Measurements from ENCODE around the gene IGSF3.
"Not testable (repeated sequence)": the region's sequence is repeated elsewhere in the genome, so short reads cannot be mapped to it uniquely, and the experiment has no call there.

Gene IGSF3

GRCh38 chr1:116658645-116659044 is 8.9 kb downstream of the IGSF3 start:
- DNase-seq, result not testable (repeated sequence)

DNA sequence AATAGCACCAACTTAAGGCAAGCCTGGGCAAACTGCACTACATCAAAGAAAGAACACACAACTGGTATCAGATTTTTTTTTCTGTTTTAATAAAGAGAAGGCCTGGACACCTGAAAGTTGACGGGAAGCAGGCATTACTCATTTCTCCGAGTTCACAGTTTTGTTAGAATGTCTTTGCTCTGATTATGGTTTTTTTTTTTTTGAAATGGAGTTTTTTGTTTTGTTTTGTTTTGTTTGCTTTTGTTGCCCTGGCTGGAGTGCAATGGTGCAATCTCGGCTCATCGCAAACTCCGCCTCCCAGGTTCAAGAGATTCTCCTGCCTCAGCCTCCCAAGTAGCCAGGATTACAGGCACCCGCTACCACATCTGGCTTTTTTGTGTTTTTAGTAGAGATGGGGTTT is 9.7 kb downstream of the IGSF3 start:
- not testable (repeated sequence) for DNase-seq

DNA sequence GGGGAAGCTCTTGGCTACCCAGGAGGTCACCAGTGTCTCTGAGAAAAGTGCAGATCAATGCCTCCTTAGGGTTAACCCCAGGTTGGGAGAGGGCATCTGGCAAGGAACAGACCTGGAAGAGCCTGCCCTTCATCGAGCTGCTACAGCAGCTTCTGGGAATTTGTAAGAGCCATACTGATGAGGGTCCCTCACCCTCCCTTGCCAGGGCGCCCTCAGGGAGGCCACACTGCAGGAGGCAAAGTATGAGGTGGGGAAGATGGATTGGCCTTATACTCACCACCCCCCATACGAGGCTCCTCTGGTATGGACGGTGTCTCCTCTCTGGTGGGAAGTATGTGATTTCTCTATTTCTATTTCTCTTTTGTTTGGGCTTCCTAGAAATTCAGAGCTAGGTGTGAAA is 13.2 kb downstream of the IGSF3 start:
- DNase-seq, result no peak

GRCh38 chr1:116652598-116652997 is 14.9 kb downstream of the IGSF3 start:
- not testable (repeated sequence) for DNase-seq

DNA sequence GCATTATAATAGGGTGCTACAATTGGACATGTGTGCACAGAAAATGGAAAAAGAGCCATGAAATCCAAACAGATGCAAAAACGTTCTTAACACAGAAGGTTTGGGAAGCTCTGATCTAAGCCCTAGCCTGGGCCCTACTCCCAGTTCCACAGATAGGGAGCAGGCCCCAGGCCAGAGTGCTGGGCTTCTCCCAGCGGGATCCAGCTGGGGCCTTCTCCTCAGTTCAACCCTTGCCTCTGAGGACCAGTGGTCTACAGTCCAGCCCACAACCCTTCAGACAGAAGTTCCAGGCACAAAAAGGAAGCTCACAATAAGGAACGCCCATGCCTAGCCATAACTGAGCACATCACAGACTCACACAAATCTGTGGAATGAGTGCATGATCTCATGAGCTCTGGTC is 16.8 kb downstream of the IGSF3 start:
- not testable (repeated sequence) for DNase-seq

- not testable (repeated sequence) for DNase-seq
These were observed 18.5 kb downstream of the IGSF3 start for GRCh38 chr1:116649041-116649440.

GRCh38 chr1:116648325-116648724 is 19.2 kb downstream of the IGSF3 start:
- not testable (repeated sequence) for DNase-seq

DNA sequence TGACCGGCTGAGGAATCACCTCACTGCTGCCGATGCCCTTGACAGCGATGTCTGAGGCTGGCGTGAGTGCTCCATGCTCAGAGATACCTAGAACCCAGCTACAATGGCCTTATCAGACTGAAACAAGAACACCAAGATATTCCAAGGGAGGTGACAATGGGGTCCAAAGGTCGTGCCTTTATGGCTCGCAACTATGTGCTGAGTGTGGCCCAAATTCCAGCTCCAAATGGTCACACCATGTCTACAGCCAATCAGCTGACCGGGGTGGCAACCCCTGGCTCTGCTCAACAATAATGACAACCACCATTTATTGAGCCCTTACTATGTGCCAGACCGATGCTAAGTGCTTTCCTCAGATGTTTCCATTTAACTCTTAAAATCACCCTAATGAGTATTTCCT is 20.3 kb downstream of the IGSF3 start:
- not testable (repeated sequence) for DNase-seq

- DNase-seq, result not testable (repeated sequence)
These were observed 20.8 kb downstream of the IGSF3 start for GRCh38 chr1:116646673-116647170.

DNA sequence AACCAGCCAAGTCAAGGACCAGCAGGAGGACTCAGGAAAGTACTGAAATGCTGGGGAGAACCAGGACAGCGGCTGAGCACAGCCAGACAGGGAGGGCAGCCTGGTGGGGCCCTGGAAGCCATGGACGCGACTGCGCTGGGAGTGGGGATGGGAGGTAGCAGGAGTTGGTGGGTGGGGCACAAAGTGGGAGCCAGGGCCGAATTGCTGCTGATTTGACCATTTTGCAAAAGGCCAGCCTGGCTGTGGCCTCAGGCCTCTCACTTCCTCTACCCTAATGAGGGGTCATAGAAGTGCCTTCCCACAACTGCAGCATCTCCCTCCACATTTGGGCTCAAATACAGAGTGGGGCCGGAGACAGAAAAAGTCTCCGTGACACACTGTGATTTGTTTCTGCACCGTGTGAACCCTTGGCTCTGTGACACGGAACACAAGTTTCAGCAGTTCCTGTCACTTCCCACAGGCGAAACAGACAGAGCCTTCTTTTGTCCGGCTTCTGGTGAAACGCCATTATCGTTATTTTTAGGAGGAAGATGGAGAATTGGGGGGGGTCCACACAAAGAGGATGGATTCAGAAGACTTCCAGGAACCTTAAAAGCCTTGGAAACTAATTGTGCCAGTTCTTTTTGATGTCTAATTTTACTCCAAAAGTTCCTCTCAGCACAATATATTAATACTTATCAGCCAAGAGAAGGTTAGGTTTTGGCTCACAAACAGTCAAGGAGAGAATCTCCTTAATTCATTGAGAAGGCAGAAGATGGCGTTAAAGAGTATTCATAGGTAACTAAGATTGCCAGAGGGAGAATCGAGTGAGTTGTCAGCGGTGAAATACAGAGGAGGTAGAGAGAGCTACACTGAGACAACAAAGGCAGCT is 21.5 kb downstream of the IGSF3 start:
- DNase-seq, result not testable (repeated sequence)

GRCh38 chr1:116644993-116645392 is 22.5 kb downstream of the IGSF3 start:
- DNase-seq, result not testable (repeated sequence)

- DNase-seq, result not testable (repeated sequence)
These were observed 23.4 kb downstream of the IGSF3 start for GRCh38 chr1:116644096-116644495.

GRCh38 chr1:116643281-116643751 is 24.2 kb downstream of the IGSF3 start:
- not testable (repeated sequence) for DNase-seq

GRCh38 chr1:116642311-116643280 is 24.9 kb downstream of the IGSF3 start:
- not testable (repeated sequence) for DNase-seq

DNA sequence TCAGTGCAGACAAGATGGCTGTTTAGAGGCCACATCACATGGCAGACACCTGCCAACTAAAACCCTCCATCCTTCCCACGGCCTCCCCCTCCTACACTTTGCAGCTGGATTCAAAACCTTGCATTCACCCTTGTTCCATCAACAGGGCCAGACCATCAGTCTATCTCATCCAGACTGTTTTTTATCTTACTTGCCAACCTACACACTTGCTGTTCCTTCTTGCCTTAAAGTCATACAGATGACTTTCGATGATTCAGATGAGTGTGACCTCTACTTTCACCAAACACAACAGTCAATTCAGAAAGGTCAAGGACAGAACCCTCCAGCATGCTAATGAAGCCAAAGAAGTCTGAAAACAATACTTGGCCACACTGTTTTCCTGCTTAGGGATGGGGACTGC is 29.9 kb downstream of the IGSF3 start:
- not testable (repeated sequence) for DNase-seq

- DNase-seq, result not testable (repeated sequence)
These were observed 30.9 kb downstream of the IGSF3 start for GRCh38 chr1:116636584-116636983.

DNA sequence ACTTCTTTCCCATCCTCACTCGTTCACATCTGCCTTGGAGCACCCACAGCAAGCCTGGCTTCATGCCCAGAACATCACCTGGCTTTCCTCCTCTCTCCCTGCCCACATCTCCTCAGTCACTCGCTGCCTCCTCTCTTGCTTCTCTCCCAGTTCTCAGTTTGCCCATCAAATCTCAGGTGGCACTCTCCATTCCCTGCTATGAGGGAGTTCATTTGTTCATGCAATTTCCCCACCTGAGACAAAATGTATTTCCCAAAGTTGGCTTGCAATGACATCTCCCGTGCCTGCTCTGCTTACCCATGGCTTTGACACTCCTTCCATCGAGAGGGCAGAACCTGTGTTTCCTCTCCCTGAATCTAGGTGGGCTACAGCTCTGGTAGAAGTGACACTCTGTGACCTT is 33.1 kb downstream of the IGSF3 start:
- DNase-seq, result not testable (repeated sequence)

DNA sequence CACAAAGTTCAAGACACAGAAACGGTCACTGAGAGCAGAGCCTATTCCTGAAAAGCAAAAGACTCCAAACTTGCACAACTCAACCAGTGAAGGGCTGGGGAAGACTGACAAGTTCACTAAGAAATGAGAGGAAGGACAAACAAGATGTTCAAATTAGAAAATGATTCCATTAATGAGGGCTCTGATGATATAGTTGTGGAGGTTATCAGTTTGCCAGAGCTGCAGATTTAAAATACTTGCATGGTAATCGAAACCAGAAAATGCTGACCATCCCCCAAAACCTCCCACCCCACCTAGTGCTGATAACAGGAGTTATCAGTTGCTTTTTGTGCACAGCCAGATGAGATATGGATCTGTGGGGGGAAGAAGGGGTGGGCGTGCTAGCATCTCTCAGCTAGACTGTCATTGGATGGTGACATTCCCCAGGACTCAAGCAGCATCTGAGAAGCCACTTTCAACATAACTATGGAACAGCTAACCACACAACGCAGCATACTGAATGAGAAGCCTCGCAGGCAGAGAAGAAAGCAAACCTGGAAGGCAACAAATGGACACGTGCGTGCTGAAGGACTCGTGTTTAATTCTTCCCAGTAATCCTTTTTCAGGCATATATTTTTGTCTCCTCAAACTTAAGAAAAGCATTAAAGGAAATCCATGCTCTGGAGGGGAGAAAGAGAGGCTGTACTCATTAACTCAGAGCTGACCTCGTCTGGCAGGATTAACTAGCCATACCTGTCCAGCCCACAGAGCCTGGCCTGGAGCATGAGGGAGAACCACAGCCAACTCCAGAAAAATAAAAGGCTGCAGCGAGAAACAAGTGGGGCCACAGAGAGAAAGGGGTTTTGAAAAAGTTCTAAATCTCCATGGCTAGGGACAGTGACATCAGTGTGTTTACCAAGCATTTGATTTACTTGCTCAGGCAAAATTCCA is 35.3 kb downstream of the IGSF3 start:
- not testable (repeated sequence) for DNase-seq

DNA sequence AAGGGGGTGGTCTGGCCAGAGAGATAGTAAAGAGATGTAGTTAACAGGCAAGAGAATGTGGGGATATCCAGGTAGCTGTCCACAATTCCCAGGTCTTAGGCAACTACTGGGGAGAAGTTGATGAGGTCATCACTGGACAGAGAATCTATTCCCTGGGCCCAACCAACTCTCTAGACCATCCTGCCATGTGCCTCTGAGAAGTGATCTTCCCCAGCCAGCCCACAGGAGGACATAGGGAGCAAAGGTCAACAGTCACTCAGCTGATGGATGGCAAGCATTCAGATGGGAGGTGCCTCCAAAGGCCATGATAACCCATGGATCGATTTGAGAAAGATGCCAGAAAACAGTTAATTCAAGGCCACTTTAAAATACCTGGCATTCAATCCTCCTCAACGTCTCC is 36.0 kb downstream of the IGSF3 start:
- DNase-seq, result not testable (repeated sequence)

- DNase-seq, result not testable (repeated sequence)
These were observed 37.5 kb downstream of the IGSF3 start for GRCh38 chr1:116630057-116630456.

- DNase-seq, result not testable (repeated sequence)
These were observed 38.1 kb downstream of the IGSF3 start for GRCh38 chr1:116629441-116629840.

DNA sequence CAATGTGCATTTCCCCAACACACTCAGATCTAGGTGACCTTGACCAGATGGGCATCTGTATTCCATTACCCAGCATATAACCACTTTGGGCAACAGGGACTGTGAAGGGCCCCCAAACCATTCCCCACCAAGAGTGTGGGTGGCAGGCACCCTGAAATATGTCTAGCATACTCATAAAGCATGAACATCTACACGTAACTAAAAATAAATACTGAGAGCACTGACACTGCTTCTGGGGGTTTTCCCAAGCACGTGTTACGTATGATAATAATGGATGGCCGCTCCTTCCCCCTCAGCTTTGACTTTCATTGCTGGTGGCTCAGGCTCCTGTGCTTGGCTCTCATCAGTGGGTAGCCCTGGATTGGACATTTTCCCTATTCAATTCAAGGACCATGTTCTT is 39.1 kb downstream of the IGSF3 start:
- DNase-seq, result no peak
